Prostate gland (tissue), 2 donors: ENCODE data around the gene MRPL27.

Experiments used
- POLR2A ChIP-seq: fragments of 450-650 bp; IDR thresholded peaks from one replicate; pipeline ENCODE4 v1.6.1; 2016; ENCODE audit warnings: antibody characterized with exemption, mild to moderate bottlenecking
- TF ChIP-seq, protein P1 (sequence below), 4 experiments: fragments of 200-600 bp in 2 of 4; fragments of 450-650 bp in 2 of 4; sonication (generic) in 2 of 4; IDR thresholded peaks; 1 replicate in 3 of 4; 2 replicates in 1 of 4; pipeline ENCODE4 v1.5.1; 2016 to 2019; ENCODE audit warnings: antibody characterized with exemption in 4 of 4, mild to moderate bottlenecking in 2 of 4, moderate library complexity in 2 of 4

DNA sequence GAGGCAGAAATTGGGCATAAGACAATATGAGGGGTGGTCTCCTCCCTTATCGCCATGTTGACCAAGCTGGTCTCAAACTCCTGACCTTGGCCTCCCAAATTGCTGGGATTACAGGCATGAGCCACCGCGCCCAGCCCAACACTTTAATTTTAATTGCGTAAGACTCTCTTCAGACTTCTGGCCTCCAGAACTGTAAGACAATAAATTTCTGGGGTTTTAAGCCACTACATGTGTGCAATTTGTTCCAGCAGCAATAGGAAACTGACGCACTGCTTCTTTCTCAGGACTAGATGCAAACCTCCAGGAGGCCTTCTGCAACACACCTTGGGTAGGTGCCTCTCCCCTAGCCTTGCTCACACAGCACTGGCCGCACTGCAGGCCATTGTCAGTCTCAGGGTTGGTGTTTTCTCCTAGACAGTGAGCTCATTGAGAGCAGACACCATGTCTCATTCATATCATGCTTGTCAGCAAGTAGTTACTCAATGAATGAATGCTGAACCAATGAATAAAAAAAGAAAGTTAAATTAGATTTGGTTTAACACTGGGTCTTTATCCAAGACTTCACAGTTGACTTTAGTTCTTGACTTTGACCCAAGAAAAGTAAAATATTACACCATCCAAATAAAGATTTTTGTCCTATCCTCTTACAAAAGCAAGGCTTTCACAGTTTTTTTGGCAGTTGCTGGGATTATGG, 47.6 kb upstream of the MRPL27 start:
- TF ChIP-seq, protein P1, sequence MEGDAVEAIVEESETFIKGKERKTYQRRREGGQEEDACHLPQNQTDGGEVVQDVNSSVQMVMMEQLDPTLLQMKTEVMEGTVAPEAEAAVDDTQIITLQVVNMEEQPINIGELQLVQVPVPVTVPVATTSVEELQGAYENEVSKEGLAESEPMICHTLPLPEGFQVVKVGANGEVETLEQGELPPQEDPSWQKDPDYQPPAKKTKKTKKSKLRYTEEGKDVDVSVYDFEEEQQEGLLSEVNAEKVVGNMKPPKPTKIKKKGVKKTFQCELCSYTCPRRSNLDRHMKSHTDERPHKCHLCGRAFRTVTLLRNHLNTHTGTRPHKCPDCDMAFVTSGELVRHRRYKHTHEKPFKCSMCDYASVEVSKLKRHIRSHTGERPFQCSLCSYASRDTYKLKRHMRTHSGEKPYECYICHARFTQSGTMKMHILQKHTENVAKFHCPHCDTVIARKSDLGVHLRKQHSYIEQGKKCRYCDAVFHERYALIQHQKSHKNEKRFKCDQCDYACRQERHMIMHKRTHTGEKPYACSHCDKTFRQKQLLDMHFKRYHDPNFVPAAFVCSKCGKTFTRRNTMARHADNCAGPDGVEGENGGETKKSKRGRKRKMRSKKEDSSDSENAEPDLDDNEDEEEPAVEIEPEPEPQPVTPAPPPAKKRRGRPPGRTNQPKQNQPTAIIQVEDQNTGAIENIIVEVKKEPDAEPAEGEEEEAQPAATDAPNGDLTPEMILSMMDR (IDR thresholded peaks at IDR 0.05), result no peak
- TF ChIP-seq POLR2A, result no peak
